ENCODE data around the gene CGNL1. TPM values are rescaled to one million over a fixed set of nuclear protein-coding genes. Genes with fewer than 3 reads are reported as not detected.

The CGNL1 gene
- total and polyA plus RNA-seq, 10 of the 15 experiments (the other 5 are each of a cell fraction or from before 2014, with no cell fraction given): under 0.01 to 0.27 (median 0.04) TPM; not detected in 3

- no peak for TF ChIP-seq NBN (IDR thresholded peaks at IDR 0.05)
These were observed 39.3 kb downstream of the CGNL1 start (continued) for GRCh38 chr15:57415602-57416001.

- no peak for DNase-seq (ENCODE audit: low read depth, low spot score)
- no peaks in the 10 kb centered on the region for H3K36me3 ChIP-seq (ENCODE audit: control insufficient read depth in 2 of 2, insufficient read depth in 2 of 2, low read length in 1 of 2)
- no peaks in the 10 kb centered on the region for H3K27me3 ChIP-seq (replicated peaks in 1 of 2; ENCODE audit: control insufficient read depth in 2 of 2, insufficient read depth in 2 of 2, low read length in 1 of 2)
- intact Hi-C loops (cut with micrococcal nuclease; ENCODE audit: unreplicated experiment) (no loop called here), in situ Hi-C loops (cut with MboI) (no loop called here)
- no peaks in the 10 kb centered on the region for H4K20me1 ChIP-seq (ENCODE audit: control insufficient read depth, insufficient read depth)
- H3K79me2 ChIP-seq (ENCODE audit: control insufficient read depth, insufficient read depth, low read length): no peaks in the 10 kb centered on the region
- SMC1A ChIA-PET (ENCODE audit: uncharacterized antibody, unreplicated experiment): no interaction called here
- no peaks in the 10 kb centered on the region for H3K4me1 ChIP-seq (ENCODE audit: control insufficient read depth, insufficient read depth, low read length)
- CTCF ChIA-PET: no interaction called here
- no peak overlapping the region for H3K4me2 ChIP-seq (ENCODE audit: control insufficient read depth, insufficient read depth)
- H3K9me3 ChIP-seq (replicated peaks; ENCODE audit: control insufficient read depth, insufficient read depth, low read length): no peaks in the 10 kb centered on the region
- FAIRE-seq: no peak
- WGBS (ENCODE audit: insufficient coverage, insufficient replicate concordance, low lambda C conversion rate, missing lambda C conversion rate): 74% methylated on average over 13 of the region's 13 CpGs
- BruUV-seq (replicated peaks): no TSS peak
- H3K9ac ChIP-seq (ENCODE audit: control insufficient read depth, insufficient read depth, low read length): no peak overlapping the region
- ATAC-seq: no peak
- H3K27ac ChIP-seq (ENCODE audit: control insufficient read depth, insufficient read depth): no peak overlapping the region
- POLR2A ChIA-PET: no interaction called here
- TF ChIP-seq ZNF217 (IDR thresholded peaks at IDR 0.05) (no peak), SKIL (IDR thresholded peaks at IDR 0.05; ENCODE audit: low read depth, poor library complexity, severe bottlenecking) (no peak), ESRRA (IDR thresholded peaks at IDR 0.05; ENCODE audit: low read length) (no peak), NR2F1 (conservative IDR thresholded peaks at IDR 0.05) (no peak), POLR2AphosphoS2 (IDR thresholded peaks at IDR 0.05; ENCODE audit: low read depth, low read length) (no peak), MXI1 (IDR thresholded peaks at IDR 0.05; ENCODE audit: low read depth, low read length) (no peak), ZNF384 (IDR thresholded peaks at IDR 0.05; ENCODE audit: borderline replicate concordance, low read depth, low read length) (no peak), TARDBP (IDR thresholded peaks at IDR 0.05; ENCODE audit: borderline replicate concordance) (no peak), RCOR1 (conservative IDR thresholded peaks at IDR 0.05; ENCODE audit: low read depth, low read length) (no peak), ZBTB33 (IDR thresholded peaks at IDR 0.05) (no peak), PML (IDR thresholded peaks at IDR 0.05; ENCODE audit: low read length) (no peak), BRCA1 (IDR thresholded peaks at IDR 0.05; ENCODE audit: low read depth, low read length) (no peak), POLR2A (IDR thresholded peaks at IDR 0.05; ENCODE audit: low read depth, low read length) (no peak), SREBF1 (IDR thresholded peaks at IDR 0.05; ENCODE audit: low read length) (no peak), MYC (IDR thresholded peaks at IDR 0.05; ENCODE audit: insufficient read depth, insufficient read length, insufficient replicate concordance, low read length, severe bottlenecking) (no peak), SRF (IDR thresholded peaks at IDR 0.05; ENCODE audit: low read depth in 2 of 2, low read length in 2 of 2) (no peak), BHLHE40 (IDR thresholded peaks at IDR 0.05; ENCODE audit: borderline replicate concordance in 1 of 2, low read depth in 2 of 2, low read length in 1 of 2) (no peak), CHD2 (IDR thresholded peaks at IDR 0.05; ENCODE audit: borderline replicate concordance, low read depth, low read length) (no peak), IRF4 (IDR thresholded peaks at IDR 0.05; ENCODE audit: low read depth, low read length) (no peak), SIN3A (IDR thresholded peaks at IDR 0.05; ENCODE audit: low read depth, low read length) (no peak)
- no peak overlapping the region for H2AFZ ChIP-seq (ENCODE audit: control insufficient read depth, low read depth, low read length)
- no peak overlapping the region for H3K4me3 ChIP-seq
- RAD21 ChIA-PET (ENCODE audit: unreplicated experiment): no interaction called here
These were observed 42.3 kb downstream of the CGNL1 start for GRCh38 chr15:57418635-57419034.

All from GM12878 (cell line).